Inflammatory macrophage (primary cell): ENCODE measurements around the gene CEP95.

ENCODE experiments used
- DNase-seq, 2 donors: peaks; one replicate each; pipeline ENCODE4 v3.0.0-alpha.2; 2020 to 2022

Gene CEP95

DNA sequence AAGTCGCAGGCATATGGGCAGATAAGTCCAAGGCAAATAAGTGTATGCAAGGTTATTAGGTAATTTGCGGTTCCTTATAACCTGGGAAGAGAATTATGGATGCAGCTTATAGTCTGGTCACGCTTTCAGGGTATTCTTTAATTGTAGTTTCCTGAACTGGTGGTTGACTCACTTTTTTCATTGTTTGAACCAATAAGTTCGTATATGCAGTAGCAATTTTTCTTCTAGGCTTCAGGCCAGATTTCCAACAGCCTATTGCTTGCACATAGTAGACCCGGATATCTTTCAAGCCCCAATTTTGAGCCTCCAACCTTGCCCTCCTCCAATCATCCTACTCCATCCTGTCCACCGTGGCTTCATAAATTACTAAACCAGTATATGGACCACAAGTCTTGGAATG, 12.8 kb downstream of the CEP95 start:
- DNase-seq: no peak

DNA sequence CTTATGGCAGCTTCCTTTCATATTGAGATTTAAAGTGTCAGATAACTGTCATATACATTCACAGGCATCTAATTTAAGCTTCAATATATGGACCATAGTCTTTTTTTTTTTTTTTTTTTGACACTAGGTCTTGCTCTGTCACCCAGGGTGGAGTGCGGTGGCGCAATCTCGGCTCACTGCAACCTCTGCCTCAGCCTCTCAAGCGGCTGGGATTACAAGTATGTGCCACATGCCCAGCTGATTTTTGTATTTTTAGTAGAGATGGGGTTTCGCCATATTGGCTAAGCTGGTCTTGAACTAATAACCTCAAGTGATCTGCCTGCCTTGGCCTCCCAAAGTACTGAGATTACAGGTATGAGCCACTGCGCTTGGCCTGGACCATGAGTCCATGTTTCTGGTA, 13.6 kb downstream of the CEP95 start:
- no peak for DNase-seq

DNA sequence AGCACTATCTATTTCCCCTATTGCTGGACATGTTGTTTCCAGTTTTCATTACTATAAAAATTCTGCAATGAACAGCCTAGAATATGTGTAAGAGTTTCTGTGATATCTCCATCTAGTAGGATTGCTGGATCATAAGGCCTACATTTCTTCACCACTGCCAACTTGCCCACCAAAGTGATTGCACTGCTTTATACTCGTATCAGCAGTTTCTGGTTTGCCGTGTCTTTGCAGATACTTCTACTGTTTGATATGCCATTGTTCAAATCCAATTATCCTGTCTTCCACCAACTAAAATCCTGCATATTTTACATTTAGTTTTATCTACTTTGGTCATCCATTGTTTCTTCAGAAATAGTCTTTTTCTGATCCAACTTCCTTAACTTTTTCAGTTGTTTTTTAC, 21.1 kb downstream of the CEP95 start:
- DNase-seq: no peak

DNA sequence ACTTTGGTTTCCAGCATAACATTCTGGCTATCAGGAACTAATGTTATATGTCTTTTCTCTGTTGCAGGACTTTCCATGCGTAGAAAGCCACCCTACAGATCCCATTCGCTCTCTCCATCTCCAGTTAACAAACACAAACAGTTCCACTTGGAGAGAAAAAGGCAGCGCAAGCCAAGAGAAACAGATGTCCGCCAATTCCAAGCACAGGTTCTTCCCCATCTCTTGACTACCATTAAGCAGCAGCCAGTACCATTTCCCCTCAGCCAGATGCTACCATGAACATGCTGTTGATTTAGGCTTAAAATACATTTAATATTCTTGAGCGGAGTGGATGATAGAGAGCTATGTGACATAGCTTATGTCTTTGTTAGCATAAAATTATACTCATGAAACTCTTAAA, 22.4 kb downstream of the CEP95 start:
- DNase-seq: no peak

DNA sequence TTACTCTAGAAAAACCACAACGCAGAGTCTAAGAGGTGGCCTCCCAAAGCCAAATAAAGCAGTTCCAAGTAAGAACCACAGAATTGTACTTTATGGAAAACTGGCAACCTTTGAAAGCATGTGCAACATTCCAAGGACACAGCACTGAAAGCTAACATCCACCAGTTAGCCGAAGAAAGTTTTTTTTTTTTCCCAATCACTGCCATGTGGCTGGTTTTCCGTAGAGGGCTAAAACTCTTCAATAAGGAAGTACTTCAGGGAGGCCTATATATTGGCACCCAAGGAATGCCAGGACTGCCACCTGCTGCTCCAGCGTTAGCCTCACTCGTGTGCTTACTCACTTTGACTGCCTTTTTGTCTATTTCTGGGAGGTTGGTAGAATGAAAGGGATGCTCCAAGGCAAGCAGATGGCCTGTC, 25.2 kb downstream of the CEP95 start:
- DNase-seq: no peak

DNA sequence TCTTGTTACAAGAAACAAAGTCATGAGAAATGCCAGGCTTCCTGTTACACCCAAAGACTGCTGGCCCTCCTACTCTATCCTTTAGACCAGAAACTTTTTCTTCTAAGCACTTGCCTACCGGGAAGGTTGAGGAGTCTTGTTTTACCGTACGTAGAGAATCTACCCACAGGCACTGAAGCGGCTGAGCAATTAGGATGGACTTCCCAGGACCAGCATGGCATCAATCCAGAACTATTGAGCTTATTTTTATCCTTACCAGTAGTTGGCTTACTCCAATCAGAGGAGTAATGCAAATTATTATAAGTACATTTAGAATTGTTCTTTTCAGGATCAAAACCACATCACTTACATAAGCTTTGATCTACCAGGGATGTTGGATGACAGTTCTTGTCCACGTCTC, 25.6 kb downstream of the CEP95 start:
- no peak for DNase-seq

DNA sequence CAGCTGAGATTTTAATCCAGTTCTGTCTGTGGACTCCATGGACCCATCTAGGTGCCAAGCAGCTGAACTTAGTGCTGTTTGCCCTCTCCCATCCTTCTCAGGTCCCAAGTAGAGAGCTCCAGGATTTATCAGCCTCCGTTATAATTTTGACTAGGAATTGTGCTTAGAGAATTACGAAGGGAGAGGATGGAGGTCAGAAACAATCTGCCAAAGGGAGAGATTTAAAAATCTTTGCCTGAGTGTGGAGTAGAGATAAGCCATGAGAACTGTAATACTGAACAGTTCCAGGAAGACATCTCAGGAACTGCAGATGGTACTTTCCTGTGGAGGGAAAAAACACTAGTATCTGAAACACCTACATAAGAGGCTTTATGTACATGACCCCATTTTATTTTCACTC, 27.0 kb downstream of the CEP95 start:
- DNase-seq: no peak

DNA sequence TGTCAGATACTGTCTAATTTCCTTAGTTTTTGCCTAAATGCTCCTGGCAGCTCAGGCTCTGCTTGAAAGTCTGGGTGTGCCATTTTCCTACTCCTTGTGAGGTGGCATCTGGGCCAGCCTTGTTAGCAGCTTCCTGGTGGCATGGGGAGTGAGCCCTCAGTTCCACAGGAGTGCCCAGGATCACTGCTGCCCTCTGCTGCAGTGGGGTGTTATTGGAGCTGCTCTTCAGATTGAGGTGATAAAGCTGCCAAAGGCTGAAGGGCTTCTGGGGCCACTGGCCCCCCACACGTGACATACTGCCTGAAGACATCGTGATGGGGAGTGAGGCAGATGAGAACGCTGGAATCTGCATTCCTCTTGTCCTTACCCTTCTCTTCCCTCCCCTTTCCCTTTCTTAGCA, 27.4 kb downstream of the CEP95 start:
- DNase-seq: peak in 1 of 2 donors; percentile 8

DNA sequence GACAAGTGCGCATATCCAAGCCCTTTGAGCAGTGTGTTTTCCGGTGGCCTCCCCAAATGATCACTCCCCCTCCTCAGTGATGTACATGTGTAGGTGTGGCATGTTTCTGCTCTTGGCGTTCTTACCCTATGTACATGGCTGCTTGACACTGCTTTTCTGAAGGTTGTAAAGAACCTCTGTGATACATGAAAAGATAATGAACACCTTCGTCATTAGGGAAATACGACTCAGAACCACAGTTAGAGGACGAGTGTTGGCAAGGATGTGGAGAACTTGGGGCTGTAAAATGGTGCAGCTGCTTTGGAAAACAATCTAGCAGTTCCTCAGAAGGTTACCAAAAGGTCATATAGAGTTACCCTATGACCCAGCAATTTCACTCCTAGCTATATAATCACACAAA, 28.6 kb downstream of the CEP95 start:
- DNase-seq: no peak

DNA sequence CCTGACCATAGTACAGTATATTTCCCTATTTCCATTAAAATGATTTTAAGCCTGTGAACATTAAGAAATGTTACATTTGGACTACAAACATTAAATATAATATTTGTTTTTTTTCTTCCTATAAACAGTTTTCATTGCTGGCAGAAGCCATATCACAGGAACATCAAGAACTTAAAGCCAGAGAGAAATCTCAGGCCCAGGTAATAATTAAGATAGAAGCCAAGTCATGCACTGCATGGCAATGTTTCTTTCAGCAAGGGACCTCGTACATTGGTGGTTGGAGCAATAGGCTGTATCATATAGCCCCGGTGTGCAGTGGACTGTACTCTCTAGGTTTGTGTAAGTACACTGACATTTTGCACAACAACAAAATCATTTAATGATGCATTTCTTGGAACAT, 30.1 kb downstream of the CEP95 start:
- DNase-seq: no peak

DNA sequence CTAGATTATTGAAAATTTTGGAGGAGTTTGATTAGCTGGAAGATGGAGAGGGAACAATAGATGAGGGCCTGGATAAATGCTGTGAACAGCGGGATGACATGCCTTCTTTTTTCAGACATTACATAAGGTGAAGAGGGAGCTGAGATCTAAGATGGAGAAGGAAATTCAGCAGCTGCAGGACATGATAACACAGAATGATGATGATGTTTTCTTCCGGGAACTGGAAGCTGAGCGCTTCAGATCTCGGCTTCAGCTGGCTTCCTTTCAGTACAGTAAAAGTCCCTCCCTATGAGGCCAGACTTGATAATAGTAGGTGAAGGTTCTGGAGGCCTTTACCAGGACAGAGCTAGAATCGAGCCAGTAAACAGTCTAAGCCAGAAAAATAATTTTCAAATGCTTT, 30.7 kb downstream of the CEP95 start:
- no peak for DNase-seq

DNA sequence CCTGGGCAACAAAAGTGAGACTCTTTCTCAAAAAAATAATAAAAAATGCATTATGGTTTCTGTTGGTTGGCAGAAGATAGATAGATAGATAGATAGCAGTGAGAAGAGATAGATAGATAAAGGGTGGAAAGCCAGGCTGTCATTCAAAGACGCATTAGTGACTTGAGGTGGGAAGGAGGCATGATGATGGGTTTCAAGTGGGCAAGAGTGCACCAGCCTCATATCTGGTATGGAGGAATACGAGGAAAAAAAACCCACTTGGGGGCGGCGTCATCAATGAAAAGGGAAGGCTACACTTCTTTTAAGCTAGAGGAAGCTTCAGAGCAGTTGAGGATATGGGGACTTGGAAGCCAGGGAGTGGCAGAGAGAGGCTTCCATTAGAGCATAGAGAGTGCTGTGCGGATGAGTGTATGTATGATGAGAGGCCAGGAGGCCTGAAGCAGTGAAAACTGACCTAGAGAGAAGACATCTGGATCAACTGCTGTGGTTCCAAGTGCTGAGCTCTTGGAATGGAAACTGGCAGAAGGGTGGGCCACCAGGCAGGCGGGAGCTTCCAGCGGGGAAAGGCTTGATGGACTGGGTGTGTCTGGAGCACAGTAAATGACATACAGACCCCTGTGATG, 31.8 kb downstream of the CEP95 start:
- DNase-seq: no peak

DNA sequence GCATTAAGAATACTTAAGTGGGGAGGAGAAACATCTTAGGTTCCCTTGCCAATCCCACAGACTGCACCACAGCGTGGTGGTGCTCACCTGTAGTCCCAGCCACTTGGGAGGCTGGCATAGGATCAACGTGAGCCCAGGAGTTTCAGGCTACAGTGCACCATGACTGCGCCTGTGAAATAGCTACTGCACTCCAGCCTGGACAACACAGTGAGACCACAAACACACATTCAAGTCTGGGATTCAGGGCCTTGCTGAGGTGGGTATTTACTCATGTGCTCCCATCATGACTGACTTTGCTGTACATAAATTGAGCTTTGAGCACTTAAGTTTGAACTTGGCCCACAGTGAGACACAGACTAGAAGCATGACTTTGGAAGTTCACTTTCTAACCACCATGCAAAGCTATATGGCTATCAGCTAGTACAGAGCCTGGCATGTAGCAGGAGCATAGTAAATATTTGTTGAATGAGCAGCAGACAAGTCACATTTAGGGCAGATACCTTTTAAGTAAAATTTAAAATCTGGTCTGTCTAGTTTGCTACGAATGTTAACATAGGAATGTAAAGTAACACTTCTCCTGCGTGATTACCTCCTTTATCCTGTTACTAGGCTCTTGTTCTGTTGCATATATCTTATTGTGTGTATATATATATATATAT, 33.5 kb downstream of the CEP95 start:
- DNase-seq: no peak

DNA sequence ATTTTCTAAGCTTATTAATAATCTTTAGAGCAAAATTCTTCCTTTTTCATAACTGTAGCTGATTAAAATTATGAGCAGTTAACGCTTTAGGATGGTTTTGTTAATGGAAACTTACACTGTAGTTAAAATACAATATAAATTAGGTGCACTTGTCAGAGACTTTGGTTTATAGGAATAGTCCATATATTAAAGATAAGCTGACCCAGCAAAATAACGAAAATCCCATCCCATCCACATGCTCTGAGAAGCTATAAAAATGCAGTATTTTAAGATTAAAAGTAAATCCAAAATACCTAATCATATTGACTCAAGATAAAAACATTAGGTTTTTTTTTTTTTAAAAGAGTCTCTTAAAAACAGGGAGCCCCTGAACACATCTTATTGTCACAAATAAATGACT, 38.0 kb downstream of the CEP95 start:
- no peak for DNase-seq

DNA sequence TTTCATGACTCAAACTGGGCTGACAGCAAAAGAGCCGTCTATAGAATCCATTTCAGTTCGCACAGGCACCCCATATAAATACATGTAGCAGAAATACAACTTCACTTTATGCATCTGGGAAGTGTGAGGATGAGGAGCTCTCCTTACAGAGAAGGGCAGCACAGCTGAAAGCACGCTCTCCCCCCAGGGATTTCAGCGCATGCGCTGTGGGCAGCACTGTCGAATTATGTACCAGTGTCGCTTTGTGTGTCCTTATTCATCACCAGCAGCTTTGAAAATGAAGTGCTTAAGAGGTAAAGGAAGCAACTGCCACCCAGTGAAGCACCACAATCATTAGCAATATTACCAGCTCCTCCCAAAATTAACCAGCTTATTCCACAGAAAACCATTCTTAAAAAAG, 39.9 kb downstream of the CEP95 start:
- DNase-seq: no peak

DNA sequence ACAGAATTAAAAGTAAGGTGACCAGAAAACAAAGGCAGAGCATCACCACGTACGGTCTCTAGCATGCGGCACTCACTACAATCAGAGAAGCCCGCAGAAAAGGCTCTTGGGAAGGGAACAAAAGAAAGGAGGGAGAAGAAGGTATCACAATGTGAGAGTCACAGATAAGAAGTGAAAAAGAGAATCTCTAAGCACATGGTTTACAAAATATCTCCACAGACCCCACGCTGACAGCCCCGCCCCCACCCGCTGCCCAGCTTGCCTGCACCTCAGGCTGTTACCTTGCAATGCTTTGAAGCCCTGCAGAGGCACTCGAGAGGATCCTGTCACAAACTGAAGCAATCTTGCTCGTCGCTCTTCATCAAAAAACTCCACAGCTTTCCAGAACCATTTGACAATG, 40.5 kb downstream of the CEP95 start:
- DNase-seq: no peak

DNA sequence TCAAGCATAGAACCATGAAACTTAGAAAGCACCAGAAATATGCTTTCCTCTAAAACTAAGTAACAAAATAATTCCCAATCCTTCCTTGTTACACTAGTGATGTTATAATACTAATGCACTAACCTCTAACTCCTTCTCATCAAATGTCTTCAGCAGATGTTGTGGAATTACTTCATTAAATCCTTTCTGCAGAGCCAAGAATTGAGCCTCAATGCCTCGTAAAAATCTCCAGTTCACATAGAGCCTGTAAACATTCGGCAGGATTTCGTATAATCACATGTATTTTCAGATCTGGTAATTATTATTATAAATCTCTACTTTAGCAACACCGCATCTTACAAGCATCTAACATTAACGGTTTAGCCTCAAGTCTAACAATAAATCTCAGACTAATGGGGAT, 44.7 kb downstream of the CEP95 start:
- no peak for DNase-seq

DNA sequence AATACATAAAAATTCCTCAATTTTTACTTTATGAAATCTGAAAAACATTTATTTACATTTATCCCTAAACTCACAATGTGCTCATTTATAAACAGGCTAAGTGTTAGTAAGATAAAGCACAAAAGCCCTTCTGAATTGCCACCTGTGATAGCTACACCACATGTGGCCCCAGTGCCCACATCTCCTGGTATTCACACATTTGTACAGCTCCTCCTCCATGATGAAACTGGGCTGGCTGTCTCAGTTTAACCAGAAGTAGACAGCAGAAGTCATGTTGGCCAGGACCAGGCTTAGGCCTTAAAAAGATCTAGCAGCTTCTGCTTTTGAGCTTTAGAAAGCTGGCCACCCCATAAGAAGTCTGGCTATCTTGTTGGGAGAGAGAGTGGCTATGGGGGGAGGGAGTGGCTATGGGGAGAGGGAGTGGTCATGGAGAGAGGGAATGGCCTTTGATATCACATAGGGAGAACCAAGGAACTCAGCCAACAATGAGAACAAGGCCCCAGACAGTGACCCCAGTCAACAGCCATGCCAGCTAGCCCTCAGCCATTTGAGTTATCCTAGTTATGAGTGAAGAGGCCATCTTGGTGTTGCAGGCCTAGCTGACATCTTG, 47.4 kb downstream of the CEP95 start:
- DNase-seq: peak in 1 of 2 donors; percentile 18

DNA sequence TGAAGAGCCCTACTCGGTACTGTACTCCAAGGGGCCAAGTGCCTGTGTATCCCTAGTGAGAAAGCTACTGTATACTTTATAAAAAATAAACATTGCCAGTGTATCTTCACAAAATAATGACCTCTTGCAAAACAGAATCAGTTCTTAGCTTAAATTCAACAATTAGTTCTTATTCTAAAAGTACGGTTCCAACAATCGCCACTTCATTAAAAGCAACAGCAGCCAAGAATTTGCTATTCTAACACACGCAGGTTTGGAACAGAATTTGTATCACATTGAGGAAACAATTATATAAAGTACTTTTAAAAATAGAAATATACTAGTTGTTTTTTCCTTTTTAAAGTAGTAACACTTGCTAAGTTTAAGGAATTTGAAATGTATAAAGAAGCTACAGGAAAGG, 48.5 kb downstream of the CEP95 start:
- no peak for DNase-seq

DNA sequence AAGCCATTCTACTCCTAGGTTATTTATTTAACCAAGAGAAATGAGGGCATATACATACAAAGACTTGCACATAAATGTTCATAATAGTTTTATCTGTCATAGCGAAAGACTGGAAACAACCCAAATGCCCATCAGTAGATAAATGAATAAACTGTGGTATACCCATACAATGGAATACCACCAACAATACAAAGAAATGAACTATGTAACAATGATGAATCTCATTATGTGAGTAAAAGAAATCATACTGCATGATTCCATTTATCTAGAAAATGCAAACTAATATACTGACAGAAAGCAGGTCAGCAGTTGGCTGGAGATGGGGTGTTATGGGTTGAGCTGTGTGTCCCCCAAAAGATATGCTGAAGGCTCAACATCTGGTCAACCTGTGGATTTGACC, 57.3 kb downstream of the CEP95 start:
- DNase-seq: no peak

DNA sequence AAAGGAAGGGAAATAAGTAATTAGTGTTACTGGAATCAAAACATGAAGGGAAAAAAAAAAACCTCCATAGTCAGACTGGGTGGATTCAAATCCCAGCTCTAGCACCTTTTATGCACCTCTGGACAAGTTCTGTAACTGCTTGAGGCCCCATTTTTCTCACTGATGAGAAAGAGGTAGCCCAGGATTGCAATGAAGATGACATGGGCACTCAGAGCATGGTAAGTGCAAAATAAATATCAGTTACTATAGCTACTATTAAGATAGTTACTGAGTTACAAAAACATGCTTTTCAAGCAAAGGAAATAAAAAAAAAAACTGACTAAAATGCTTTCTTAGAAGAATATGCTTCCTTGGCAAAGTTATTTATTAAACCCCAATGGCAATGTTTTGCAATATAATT, 58.8 kb downstream of the CEP95 start:
- DNase-seq: no peak

DNA sequence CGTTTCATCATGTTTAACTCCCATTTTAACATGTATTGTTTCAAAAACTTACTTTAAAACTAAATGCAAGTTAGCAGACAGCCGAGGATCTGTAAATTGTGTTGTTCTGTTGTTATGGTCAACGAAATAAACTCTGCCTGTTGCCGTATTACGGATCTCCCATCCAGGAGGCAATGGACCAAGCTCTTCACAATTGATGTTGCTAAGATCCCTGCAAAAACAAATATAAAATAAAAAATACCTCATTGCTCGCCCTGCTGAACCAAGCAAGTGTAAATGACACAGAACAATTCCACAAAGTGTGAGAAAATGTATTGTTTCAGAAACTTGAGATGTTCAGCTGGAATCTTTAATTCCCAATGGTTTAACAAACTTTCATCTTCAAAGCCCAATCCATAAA, 65.0 kb downstream of the CEP95 start:
- no peak for DNase-seq

DNA sequence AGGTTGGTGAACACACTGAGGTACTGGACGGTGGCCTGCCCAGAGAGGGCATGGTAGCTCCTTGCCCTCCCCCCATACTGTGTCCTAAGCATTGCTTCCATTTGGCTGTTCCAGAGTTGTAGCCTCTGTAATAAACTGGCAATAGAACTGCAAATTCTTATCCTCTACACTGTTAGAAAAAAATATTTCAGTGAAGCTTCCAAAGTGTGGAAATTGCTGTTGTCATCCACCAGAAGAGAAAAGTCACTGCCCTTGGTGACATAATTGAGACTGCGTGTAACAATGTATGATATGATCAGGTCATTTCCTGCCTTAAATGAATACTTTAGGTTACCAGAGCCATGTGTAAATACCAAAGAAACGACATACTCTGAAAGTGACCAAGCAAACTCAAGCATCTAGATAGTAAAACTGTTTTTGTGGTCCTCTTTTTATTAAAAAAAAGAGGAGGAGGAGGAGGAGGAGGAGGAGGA, 65.9 kb downstream of the CEP95 start:
- DNase-seq: peak; percentile 31 to 43

DNA sequence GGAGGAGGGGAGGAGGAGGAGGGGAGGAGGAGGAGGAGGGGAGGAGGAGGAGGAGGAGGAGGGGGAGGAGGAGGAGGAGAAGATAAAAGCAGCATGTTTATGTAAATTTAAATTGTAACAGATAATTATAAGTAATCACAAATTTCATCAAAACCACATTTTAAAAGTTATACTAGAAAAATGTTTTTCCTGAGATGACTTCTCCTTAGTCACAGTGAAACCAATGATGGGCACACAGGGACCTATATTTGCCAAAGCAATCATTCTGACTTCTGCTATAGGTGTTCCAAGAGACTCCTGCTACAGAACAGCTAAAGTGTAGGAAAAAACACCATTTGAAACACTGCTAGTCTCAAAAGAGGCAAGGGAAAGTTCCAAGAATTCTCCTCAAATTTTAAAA, 66.4 kb downstream of the CEP95 start:
- no peak for DNase-seq
